HG03095 (cell line): ENCODE measurements around the gene TMEM219.

Experiments used
- ATAC-seq: cut with Tn5 transposase; IDR thresholded peaks from one replicate; pipeline ENCODE4 v1.9.1; 2021; ENCODE audit warnings: moderate library complexity; ENCODE audit not compliant: unreplicated experiment

The TMEM219 gene

GRCh38 chr16:29994600-29995323 is 32.9 kb downstream of the TMEM219 start:
- ATAC-seq = no peak

- ATAC-seq = no peak
Observed at GRCh38 chr16:29995324-29995910, 33.5 kb downstream of the TMEM219 start, which contains the start of gene HIRIP3. Gene HIRIP3, minus strand, starts transcription at chr16:29995617. Its CDS starts 12 bp downstream, at chr16:29995605.

GRCh38 chr16:29995911-29996765 is 34.3 kb downstream of the TMEM219 start, which contains the start of gene INO80E:
Gene INO80E, plus strand, starts transcription at chr16:29996241. Its CDS starts 70 bp downstream, at chr16:29996311.
- ATAC-seq = peak; percentile 80

GRCh38 chr16:29996766-29997250 is 34.9 kb downstream of the TMEM219 start:
- no peak for ATAC-seq

- ATAC-seq = no peak
Observed at GRCh38 chr16:29999605-30000004, 37.7 kb downstream of the TMEM219 start.

GRCh38 chr16:30000735-30001631 is 39.1 kb downstream of the TMEM219 start:
- ATAC-seq = no peak

- ATAC-seq = no peak
Observed at GRCh38 chr16:30002614-30003346, 40.9 kb downstream of the TMEM219 start.

- ATAC-seq = no peak
Observed at GRCh38 chr16:30003670-30004423, 42.0 kb downstream of the TMEM219 start.

GRCh38 chr16:30004424-30004776 is 42.5 kb downstream of the TMEM219 start:
- no peak for ATAC-seq

- ATAC-seq = no peak
Observed at GRCh38 chr16:30004811-30005242, 42.9 kb downstream of the TMEM219 start.

GRCh38 chr16:30005341-30006094 is 43.6 kb downstream of the TMEM219 start:
- no peak for ATAC-seq

- no peak for ATAC-seq
Observed at GRCh38 chr16:30006095-30006473, 44.2 kb downstream of the TMEM219 start.

- no peak for ATAC-seq
Observed at GRCh38 chr16:30006659-30007377, 44.9 kb downstream of the TMEM219 start.

GRCh38 chr16:30007378-30007895 is 45.6 kb downstream of the TMEM219 start:
- ATAC-seq = no peak

- no peak for ATAC-seq
Observed at GRCh38 chr16:30009085-30009862, 47.4 kb downstream of the TMEM219 start.

- no peak for ATAC-seq
Observed at GRCh38 chr16:30009990-30010843, 48.3 kb downstream of the TMEM219 start.
